HG03159 (cell line): ENCODE results near the gene PIGN.

ENCODE experiments used
- ATAC-seq: cut with Tn5 transposase; IDR thresholded peaks from one replicate; pipeline ENCODE4 v1.9.1; 2021; ENCODE audit warnings: mild to moderate bottlenecking, moderate library complexity; ENCODE audit not compliant: unreplicated experiment

The PIGN gene, protein sequence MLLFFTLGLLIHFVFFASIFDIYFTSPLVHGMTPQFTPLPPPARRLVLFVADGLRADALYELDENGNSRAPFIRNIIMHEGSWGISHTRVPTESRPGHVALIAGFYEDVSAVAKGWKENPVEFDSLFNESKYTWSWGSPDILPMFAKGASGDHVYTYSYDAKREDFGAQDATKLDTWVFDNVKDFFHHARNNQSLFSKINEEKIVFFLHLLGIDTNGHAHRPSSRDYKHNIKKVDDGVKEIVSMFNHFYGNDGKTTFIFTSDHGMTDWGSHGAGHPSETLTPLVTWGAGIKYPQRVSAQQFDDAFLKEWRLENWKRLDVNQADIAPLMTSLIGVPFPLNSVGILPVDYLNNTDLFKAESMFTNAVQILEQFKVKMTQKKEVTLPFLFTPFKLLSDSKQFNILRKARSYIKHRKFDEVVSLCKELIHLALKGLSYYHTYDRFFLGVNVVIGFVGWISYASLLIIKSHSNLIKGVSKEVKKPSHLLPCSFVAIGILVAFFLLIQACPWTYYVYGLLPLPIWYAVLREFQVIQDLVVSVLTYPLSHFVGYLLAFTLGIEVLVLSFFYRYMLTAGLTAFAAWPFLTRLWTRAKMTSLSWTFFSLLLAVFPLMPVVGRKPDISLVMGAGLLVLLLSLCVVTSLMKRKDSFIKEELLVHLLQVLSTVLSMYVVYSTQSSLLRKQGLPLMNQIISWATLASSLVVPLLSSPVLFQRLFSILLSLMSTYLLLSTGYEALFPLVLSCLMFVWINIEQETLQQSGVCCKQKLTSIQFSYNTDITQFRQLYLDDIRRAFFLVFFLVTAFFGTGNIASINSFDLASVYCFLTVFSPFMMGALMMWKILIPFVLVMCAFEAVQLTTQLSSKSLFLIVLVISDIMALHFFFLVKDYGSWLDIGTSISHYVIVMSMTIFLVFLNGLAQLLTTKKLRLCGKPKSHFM

DNA sequence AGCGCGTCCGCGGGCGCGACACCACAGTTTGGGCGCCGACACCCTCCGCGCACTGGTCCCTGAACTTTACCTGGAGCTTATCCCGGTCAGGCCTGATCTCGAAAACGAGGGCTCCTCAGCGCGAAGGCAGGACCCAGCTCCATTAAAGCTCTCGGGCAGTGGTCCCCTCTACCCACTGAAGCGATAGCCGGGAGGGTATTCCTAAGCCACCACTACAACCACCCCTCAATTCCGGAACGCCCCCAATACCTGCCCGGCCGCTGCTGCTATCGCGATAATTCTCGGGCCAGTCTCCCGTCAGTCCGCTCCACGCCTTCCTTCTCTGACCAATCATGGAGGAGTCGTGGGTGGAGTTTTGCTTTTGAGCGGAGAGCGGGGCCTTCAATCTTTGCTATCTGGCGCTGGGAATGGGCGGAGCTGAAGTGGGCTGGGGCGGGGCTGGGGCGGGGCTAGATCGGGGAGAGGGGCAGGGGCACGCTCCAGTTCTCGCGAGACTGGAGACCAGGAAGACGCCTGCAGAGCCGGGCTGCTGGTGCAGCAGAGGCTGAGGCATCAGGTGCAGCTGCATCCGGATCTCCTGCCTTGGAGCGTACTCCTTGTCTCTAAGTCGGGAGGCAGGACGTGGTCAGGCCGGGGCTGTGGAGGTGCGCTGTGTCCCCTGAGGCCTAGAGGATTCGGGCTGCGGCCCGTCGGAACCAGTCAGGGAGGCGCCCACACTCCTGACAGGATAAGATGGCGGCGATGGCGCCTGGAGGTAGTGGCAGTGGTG lies at the start of gene PIGN, which contains the start of gene RELCH:
Gene PIGN, minus strand, starts transcription at position 283 of the 769 bp plus-strand sequence. CDS start 25,703 bp downstream, outside the sequence.
Gene RELCH, plus strand, starts transcription at position 482 of the 769 bp plus-strand sequence. Its CDS starts 251 bp downstream, at position 733.
- ATAC-seq, result peak; percentile 90

DNA sequence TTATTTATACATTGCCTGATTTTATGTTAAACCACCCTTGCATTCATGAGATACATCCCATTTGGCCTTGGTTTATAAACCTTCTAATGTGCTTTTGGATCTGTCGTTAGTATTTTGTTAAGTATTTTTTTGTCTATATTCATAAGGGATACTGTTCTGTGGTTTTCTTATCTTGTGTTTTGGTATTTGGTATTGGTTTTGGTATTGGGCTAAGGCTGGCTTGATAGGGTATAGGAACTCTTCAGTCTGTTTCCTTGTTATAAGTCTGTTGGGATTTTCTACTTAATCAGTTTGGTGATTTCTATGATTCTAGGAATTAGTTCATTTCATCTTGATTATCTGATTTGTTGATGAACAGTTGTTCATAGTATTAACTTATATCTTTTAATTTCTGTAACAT lies 49.4 kb upstream of the PIGN start:
- no peak for ATAC-seq

- ATAC-seq, result no peak
Measured at GRCh38 chr18:62226047-62226446, 39.2 kb upstream of the PIGN start.

GRCh38 chr18:62224229-62224628 lies 37.4 kb upstream of the PIGN start:
- no peak for ATAC-seq

- no peak for ATAC-seq
Measured at GRCh38 chr18:62214790-62215189, 27.9 kb upstream of the PIGN start.

DNA sequence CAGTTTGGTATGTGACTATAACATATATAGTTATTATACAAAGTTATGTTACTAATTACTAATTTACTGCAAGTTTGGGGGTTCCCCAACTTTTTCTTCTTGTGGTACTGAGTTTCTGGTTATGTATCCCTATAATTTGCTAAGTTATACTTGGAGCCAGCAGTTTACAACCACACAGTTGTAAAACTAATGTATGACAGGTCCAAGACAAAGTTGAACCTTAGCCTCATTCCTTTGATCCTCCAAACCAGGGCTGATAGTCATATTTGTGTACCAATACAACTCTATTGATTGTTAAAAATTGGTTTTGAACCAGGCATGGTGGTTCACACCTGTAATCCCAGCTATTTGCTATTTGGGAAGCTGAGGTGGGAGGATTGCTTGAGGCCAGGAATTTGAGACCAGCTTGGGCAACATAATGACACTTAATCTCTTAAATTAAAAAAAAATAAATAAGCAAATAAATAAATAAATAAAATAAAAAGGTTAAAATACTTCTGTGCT lies 24.5 kb upstream of the PIGN start:
- no peak for ATAC-seq

DNA sequence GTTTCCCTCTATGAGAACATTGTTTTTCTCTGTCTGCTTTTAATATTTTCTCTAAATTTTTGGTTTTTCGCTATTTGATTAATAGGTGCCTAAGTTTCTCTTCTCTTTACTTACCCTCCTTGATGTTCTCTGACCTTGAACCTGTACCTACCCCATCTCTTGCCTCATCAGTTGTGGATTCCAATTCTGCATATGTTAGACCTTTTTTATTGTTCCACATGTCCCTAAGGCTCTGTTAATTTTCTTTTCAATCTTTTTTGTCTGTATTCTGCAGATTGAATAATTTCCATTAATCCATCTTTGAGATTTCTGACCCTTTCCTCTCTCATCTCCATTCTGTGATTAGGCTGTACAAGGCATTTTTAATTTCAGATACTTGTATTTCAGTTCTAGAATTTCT lies 23.3 kb upstream of the PIGN start:
- no peak for ATAC-seq

GRCh38 chr18:62209046-62209445 lies 22.2 kb upstream of the PIGN start:
- ATAC-seq, result no peak

- ATAC-seq, result no peak
Measured at GRCh38 chr18:62206593-62206992, 19.7 kb upstream of the PIGN start.

GRCh38 chr18:62205824-62206223 lies 19.0 kb upstream of the PIGN start:
- ATAC-seq, result no peak

- ATAC-seq, result no peak
Measured at GRCh38 chr18:62201870-62202269, 15.0 kb upstream of the PIGN start.

DNA sequence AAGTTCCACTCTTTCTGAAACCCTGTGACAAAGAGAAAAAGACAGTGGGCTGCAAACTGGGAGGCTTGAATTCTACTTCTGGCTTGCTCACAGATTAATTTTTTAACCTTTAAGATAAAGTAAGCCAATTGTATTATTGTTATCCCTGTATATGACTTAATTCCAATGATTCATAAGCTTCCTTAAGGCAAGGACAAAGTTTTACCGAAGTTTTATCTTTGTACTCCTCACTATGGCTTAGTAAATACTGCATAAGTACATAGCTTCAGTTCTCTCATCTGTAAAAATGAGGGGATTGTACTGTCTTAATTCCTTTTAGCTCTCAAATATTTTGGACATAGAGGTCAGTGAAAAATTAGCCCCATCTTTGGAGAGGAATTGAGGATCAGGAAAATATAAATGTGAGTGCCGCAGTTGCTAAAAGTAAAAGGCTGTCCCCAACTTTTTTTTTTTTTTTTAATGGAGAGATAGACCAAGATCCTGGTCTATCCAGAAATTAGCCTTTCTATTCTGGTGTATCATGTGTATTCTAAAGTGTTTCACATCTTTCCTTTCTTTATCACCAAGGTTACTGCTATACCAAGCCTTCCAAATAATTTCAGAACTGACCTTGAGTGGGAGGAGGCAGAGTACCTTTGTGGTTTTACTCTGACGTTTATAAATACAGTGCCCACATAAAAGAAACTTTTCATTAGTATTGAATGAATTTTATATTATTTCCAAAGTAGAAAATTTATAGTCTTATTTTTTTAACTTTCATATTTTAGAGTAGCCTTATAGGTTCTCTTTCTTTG lies 13.5 kb upstream of the PIGN start:
- no peak for ATAC-seq

- ATAC-seq, result no peak
Measured at GRCh38 chr18:62199629-62200028, 12.8 kb upstream of the PIGN start.

- no peak for ATAC-seq
Measured at GRCh38 chr18:62198259-62198658, 11.4 kb upstream of the PIGN start.

GRCh38 chr18:62196980-62197379 lies 10.1 kb upstream of the PIGN start:
- no peak for ATAC-seq

GRCh38 chr18:62196079-62196478 lies 9.2 kb upstream of the PIGN start:
- no peak for ATAC-seq

GRCh38 chr18:62189208-62189607 lies 2.4 kb upstream of the PIGN start:
- ATAC-seq, result no peak

DNA sequence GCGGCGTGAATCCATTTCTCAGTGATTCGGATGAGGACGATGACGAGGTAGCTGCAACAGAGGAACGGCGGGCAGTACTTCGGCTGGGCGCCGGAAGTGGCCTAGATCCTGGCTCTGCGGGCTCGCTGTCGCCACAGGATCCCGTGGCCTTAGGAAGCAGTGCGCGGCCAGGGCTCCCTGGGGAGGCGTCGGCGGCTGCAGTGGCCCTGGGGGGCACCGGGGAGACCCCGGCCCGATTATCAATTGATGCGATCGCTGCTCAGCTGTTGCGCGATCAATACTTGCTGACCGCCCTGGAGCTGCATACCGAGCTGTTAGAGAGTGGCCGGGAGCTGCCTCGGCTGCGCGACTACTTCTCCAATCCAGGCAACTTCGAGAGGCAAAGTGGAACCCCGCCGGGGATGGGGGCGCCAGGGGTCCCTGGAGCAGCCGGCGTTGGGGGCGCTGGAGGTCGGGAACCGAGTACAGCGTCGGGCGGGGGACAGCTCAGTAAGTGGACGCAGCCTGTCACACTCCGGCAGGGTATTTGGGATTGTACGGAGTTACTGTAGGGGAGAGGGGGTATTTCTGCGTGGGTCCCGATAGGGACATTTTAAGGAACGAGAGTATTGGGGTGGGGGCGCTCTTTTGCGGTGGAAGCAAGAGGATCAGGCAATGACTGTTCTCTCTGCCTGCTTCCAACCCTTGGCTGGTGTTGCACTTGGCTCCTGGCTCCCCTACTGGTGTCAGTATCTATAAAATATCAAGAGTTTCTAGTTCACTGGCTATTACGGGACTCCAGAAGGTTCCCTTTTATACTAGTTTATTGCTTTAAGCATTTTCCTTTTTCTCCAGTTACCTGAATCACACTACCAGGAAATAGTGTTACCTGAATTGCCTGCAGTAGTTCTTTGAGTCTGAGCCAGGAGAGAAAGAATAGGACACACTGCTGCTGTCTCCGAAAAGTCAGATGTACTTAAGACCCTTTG lies 971 bp upstream of the PIGN start:
- ATAC-seq, result peak; percentile 2

DNA sequence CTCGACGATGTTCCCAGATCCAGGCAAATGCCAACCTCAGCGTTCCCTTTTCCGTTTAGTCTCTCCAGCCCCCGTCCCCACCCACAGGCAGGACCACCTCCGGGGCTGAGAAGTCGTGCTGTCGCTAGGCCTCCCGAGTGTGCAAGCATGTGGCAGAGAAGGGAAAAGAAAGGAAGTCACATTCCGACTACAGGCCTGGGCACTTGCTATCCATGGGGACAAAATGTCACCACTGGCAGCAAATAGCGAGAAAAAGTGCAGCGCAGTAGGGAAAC lies 420 bp downstream of the PIGN start:
- peak; percentile 8 for ATAC-seq
